Esophagus squamous epithelium (tissue), 5 donors: ENCODE data around the gene DSCAML1. TPM values are rescaled to one million over a fixed set of nuclear protein-coding genes. Genes with fewer than 3 reads are reported as not detected.
A peak's percentile ranks its signal among the peaks of the same experiment; 100 is the strongest.

ENCODE experiments used
- DNase-seq: peaks from one replicate; lab custom pipeline; 2025; lab: John Stamatoyannopoulos, UW
- H3K27ac ChIP-seq, 4 donors: fragments of 200-600 bp; sonication (generic); one replicate each; pipeline ENCODE4 v1.5.1; 2016 to 2019; ENCODE audit warnings: mild to moderate bottlenecking in 1 of 4
- H3K27me3 ChIP-seq, 4 donors: fragments of 200-600 bp; sonication (generic); 1 replicate in 3 of 4; 2 replicates in 1 of 4; pipeline versions ENCODE4 v1.5.1 to v1.6.0; 2017 to 2021; ENCODE audit warnings: antibody characterized with exemption in 1 of 4
- H3K36me3 ChIP-seq, 3 donors: fragments of 200-600 bp; sonication (generic); one replicate each; pipeline ENCODE4 v1.5.1; 2016 to 2019
- H3K4me1 ChIP-seq, 3 donors: fragments of 200-600 bp; sonication (generic); one replicate each; pipeline ENCODE4 v1.5.1; 2017 to 2019
- H3K4me3 ChIP-seq, 4 donors: fragments of 200-600 bp; sonication (generic); 1 replicate in 3 of 4; 2 replicates in 1 of 4; pipeline ENCODE4 v1.5.1; 2016 to 2019; ENCODE audit warnings: mild to moderate bottlenecking in 2 of 4, moderate library complexity in 1 of 4
- H3K9me3 ChIP-seq, 3 donors: fragments of 200-600 bp; sonication (generic); one replicate each; pipeline ENCODE4 v1.5.1; 2016 to 2019
- CTCF ChIP-seq, 6 experiments: fragments of 450-650 bp in 4 of 6; fragments of 200-600 bp in 2 of 6; sonication (generic) in 2 of 6; IDR thresholded peaks; one replicate each; pipeline ENCODE4 v1.5.1; 2016 to 2019; ENCODE audit warnings: antibody characterized with exemption in 6 of 6, mild to moderate bottlenecking in 4 of 6, moderate library complexity in 4 of 6
- POLR2A ChIP-seq, 4 donors: fragments of 450-650 bp; IDR thresholded peaks; one replicate each; pipeline ENCODE4 v1.6.1; 2017; ENCODE audit warnings: antibody characterized with exemption in 4 of 4, mild to moderate bottlenecking in 4 of 4, moderate library complexity in 3 of 4
- WGBS, 2 donors: methylation state at CpG; one replicate each; pipeline ENCODE4 v1.1.5; 2018; 5-methylcytosine and 5-hydroxymethylcytosine counted together
- intact Hi-C: fragments of 100-400 bp; cut with DNase I; formaldehyde crosslinking; loops from one replicate; pipeline ENCODE4 v1.15.0; 2022
- total RNA-seq, 4 donors: library from RNA; depleted of rRNA; stranded (reverse); fragments of >200 nt; gene quantifications; one replicate each; pipeline ENCODE4 v1.1.0, GENCODE V29; 2016
- donor health status: DM: yes; HTN: yes; CAD: no.

The DSCAML1 gene
- total RNA-seq, 4 donors from 2014 or later: 0.04 to 0.19 TPM; not detected in 2

GRCh38 chr11:117443266-117444186, 353.5 kb downstream of the DSCAML1 start:
- Histone ChIP-seq H3K36me3 (no peaks in the 10 kb centered on the region), H3K27me3 (peaks cover 0 to 50% (median 0%) of the 10 kb centered on the region in 4 donors), H3K27ac (no peak overlapping the region), H3K4me3 (no peak overlapping the region), H3K4me1 (peaks cover 0 to 8% (median 0%) of the 10 kb centered on the region in 3 donors), H3K9me3 (no peaks in the 10 kb centered on the region)
- DNase-seq: no peak
- 55 to 83% methylated on average over 3 to 5 of the region's 38 CpGs for WGBS, 2 donors
- TF ChIP-seq CTCF (IDR thresholded peaks at IDR 0.05): peak in 1 of 6 experiments; percentile 14
- no peak for TF ChIP-seq POLR2A (IDR thresholded peaks at IDR 0.05)
- intact Hi-C loops: no loop called here

GRCh38 chr11:117442869-117443239, 354.2 kb downstream of the DSCAML1 start:
- intact Hi-C loops: no loop called here
- WGBS, 2 donors: 52% methylated on average over 5 of the region's 12 CpGs; no CpG with 5 or more reads in 1 of the 2 donors

GRCh38 chr11:117442049-117442868, 354.8 kb downstream of the DSCAML1 start:
- Histone ChIP-seq H3K4me1 (peaks cover 0 to 8% (median 0%) of the 10 kb centered on the region in 3 donors), H3K9me3 (no peaks in the 10 kb centered on the region), H3K36me3 (no peaks in the 10 kb centered on the region), H3K27ac (no peak overlapping the region), H3K27me3 (peaks cover 0 to 59% (median 0%) of the 10 kb centered on the region in 4 donors), H3K4me3 (no peak overlapping the region)
- intact Hi-C loops: no loop called here
- TF ChIP-seq POLR2A (IDR thresholded peaks at IDR 0.05) (no peak), CTCF (IDR thresholded peaks at IDR 0.05) (no peak)
- WGBS, 2 donors: 85 to 90% methylated on average over 15 of the region's 16 CpGs
- DNase-seq: no peak

More at GRCh38 chr11:117442869-117443239, 354.2 kb downstream of the DSCAML1 start:
- peaks cover 0 to 53% (median 0%) of the 10 kb centered on the region in 4 donors for H3K27me3 ChIP-seq
- no peaks in the 10 kb centered on the region for H3K36me3 ChIP-seq
- no peak overlapping the region for H3K4me3 ChIP-seq
- no peak for TF ChIP-seq POLR2A (IDR thresholded peaks at IDR 0.05)
- DNase-seq: no peak
- H3K9me3 ChIP-seq: no peaks in the 10 kb centered on the region
- H3K27ac ChIP-seq: no peak overlapping the region
- H3K4me1 ChIP-seq: peaks cover 0 to 8% (median 0%) of the 10 kb centered on the region in 3 donors

- TF ChIP-seq POLR2A (IDR thresholded peaks at IDR 0.05) (no peak), CTCF (IDR thresholded peaks at IDR 0.05) (no peak)
- intact Hi-C loops: no loop called here
- peaks cover 0 to 58% (median 0%) of the 10 kb centered on the region in 4 donors for H3K27me3 ChIP-seq
- H3K4me1 ChIP-seq: peaks cover 0 to 8% (median 0%) of the 10 kb centered on the region in 3 donors
- H3K4me3 ChIP-seq: no peak overlapping the region
- no peak overlapping the region for H3K27ac ChIP-seq
- DNase-seq: no peak
- WGBS, 2 donors: 82 to 87% methylated on average over 12 to 13 of the region's 14 CpGs
- no peaks in the 10 kb centered on the region for H3K36me3 ChIP-seq
- no peaks in the 10 kb centered on the region for H3K9me3 ChIP-seq
Measured at GRCh38 chr11:117441146-117441975, 355.7 kb downstream of the DSCAML1 start.

- no peaks in the 10 kb centered on the region for H3K36me3 ChIP-seq
- H3K27me3 ChIP-seq: peaks cover 0 to 59% (median 0%) of the 10 kb centered on the region in 4 donors
- no peaks in the 10 kb centered on the region for H3K9me3 ChIP-seq
- intact Hi-C loops: no loop called here
- WGBS, 2 donors: 71 to 77% methylated on average over 8 of the region's 8 CpGs
- no peak for TF ChIP-seq CTCF (IDR thresholded peaks at IDR 0.05)
- no peak for TF ChIP-seq POLR2A (IDR thresholded peaks at IDR 0.05)
- H3K4me3 ChIP-seq: no peak overlapping the region
- no peak overlapping the region for H3K27ac ChIP-seq
- H3K4me1 ChIP-seq: peaks cover 0 to 8% (median 0%) of the 10 kb centered on the region in 3 donors
- DNase-seq: no peak
Measured at GRCh38 chr11:117440258-117440657, 356.8 kb downstream of the DSCAML1 start.
